HG03558 (cell line): ENCODE results near the gene TBL3.
A peak's percentile ranks its signal among the peaks of the same experiment; 100 is the strongest.
"Not testable (repeated sequence)": the region's sequence is repeated elsewhere in the genome, so short reads cannot be mapped to it uniquely, and the experiment has no call there.

Experiments used
- ATAC-seq: cut with Tn5 transposase; IDR thresholded peaks from one replicate; pipeline ENCODE4 v1.9.1; 2021; ENCODE audit warnings: moderate number of reproducible peaks; ENCODE audit not compliant: unreplicated experiment; ENCODE audit errors: extremely low read depth

The TBL3 gene

GRCh38 chr16:1942810-1943726, 28.8 kb upstream of the TBL3 start, which contains the start of gene MSRB1:
Gene MSRB1, minus strand, starts transcription at chr16:1943199. Its CDS starts 43 bp downstream, at chr16:1943156.
- ATAC-seq, result peak; percentile 72

DNA sequence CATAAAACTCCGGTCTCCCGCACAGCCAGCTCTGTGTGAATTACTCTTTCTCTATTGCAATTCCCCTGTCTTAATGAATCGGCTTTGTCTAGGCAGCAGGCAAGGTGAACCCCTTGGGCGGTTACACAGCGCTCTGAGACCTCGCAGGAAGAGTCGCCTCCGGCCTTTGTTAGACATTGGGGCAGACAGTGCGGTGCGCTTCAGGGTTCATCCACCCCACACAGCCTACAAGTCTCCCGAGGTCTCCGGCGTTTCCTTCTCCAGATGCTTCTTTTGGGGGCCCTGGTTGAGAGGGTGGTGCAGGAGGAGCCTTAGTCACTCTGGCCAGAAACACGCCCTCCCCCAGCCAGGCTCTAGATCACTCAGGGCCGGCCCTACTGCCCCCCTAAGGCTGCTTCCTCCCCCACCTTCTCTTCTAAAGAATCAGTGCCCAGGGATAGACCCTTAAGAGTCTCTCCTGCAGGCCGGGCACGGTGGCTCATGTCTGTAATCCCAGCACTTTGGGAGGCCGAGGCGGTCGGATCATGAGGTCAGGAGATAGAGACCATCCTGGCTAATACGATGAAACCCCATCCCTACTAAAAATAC, 27.1 kb upstream of the TBL3 start:
- ATAC-seq, result no peak

DNA sequence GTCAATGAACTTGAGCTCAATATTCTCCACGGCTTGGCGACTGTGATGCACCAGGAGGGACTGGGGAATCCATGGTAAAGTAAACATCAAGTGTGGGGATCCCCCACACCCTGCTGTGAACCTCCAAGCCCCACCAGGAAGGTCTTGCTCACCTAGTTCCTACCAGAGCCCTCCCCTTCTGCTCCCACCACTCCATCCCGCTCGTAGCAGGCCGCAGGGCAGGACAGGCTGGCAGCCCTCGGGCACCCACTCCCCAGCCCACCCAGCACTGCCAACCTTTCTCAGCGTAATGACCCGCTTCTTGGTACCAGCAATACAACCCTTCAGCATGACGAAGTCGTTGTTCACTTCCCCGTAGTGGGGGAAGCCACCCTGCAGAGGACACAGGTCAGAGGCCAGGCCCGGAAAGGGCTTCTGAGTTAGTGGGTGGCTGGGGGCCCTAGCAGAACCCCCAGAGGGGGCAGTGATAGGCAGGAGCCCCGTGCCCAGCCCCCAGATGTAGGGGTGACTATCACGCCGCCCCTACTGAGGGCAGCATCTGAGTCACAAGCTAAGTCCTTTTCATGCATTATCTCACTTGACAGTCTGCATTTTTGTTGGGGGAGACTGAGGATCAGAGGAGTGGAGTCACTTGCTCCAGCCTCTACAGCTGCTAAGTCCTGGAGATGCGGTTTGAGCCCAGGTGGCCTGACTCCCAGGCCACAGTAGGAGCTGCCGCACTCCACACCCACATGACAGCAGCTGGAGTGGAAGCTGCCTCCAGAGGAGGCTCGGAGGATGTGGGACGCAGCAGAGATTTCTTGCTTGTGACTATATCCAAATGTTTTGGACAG, 26.1 kb upstream of the TBL3 start:
- no peak for ATAC-seq

DNA sequence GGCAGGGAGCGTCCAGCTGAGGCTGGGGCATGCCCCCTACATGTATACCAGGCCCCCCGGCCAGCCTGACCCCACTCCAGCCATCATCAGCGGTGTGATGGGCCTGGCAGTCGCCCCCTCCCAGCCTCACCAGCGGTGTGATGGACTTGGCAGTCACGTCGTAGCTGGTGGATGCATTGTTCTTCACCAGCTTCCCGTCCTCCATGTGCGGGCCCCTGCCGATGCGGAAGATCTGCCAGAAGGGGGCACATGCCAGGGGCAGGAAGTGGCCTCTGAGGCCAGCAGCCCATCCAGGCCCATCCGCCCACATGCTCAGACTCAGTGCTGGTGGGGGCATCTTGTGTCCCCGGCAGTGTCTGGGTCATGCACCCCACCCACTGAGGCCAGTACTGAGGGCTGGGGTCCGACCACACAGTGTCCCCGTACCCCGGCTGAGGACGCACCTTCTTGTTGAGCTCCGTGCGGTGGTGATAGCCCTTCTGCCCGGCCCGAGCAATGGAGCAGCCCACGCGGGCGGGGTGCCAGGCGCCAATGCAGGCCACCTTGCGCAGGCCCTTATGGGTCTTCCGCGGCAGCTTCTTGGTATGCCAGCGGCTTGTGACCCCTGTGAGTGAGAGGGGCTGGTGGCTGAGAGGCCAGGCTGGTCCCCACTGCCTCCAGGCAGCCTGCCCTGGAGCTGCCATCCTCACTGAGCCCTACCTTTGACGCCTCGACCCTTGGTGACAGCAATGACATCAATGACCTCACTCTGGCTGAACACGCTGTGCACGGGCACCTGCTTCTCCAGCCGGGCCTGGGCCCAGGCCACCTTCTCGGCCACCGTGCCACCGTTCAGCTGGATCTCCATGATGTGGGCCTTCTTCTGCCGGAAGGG, 25.1 kb upstream of the TBL3 start:
- no peak for ATAC-seq

DNA sequence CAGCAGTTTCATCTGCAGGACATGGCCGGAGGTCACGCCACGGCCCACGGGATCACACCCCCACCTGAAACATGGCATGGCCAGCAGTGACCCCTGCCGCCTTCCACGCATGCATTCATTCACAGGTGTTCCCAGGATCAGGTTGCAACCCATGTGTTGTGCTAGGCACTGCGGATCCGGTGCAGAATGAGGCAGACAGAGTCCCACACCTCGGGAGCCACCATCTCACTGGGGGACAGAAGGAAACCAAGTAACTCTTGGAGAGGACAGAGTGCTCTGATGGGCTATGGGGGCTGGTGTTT, 24.5 kb upstream of the TBL3 start:
- no peak for ATAC-seq

DNA sequence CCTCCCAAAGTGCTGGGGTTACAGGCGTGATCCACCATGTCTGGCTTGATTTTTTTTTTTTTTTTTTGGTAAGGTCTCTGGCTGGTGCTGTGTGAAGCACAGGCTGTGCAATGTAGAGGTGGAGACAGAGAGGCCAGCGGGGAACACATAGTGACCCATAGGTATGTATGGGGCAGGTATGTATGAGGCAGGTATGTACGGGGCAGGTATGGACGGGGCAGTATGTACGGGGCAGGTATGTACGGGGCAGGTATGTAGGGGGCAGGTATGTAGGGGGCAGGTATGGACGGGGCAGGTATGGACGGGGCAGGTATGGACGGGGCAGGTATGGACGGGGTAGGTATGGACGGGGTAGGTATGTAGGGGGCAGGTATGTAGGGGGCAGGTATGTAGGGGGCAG, 22.3 kb upstream of the TBL3 start:
- ATAC-seq, result no peak

- no peak for ATAC-seq
Observed at GRCh38 chr16:1950047-1950446, 21.8 kb upstream of the TBL3 start.

DNA sequence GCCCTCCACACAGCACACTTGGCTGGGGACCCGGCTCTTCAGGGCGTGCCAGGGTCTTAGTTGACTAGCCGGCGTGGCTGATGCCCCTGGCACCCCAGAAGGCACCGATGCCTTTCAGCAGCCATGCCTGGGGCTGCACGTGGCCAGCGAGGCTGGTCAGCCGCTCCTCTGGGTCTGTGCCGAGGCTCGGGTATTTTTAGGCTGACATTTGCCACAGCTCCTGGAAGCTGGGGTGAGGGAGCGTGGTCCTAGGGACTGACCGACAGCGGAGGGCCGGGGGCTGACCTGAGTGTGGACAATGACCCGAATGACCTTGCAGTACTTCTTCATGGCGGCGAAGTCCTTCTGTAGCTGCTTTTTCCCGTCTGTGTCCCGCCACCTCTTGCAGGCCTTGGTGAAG, 21.3 kb upstream of the TBL3 start:
- ATAC-seq, result no peak

- no peak for ATAC-seq
Observed at GRCh38 chr16:1953734-1954133, 18.1 kb upstream of the TBL3 start.

- ATAC-seq, result not testable (repeated sequence)
Observed at GRCh38 chr16:1957434-1958142, 14.3 kb upstream of the TBL3 start.

DNA sequence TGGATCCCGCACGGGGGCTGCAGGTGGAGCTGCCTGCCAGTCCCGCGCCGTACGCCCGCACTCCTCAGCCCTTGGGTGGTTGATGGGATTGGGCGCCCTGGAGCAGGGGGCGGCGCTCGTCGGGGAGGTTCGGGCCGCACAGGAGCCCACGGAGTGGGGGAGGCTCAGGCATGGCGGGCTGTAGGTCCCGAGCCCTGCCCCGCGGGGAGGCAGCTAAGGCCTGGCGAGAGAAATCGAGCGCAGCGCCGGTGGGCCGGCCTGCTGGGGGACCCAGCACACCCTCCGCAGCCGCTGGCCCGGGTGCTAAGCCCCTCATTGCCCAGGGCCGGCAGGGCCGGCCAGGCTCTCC, 13.7 kb upstream of the TBL3 start:
- ATAC-seq, result not testable (repeated sequence)

DNA sequence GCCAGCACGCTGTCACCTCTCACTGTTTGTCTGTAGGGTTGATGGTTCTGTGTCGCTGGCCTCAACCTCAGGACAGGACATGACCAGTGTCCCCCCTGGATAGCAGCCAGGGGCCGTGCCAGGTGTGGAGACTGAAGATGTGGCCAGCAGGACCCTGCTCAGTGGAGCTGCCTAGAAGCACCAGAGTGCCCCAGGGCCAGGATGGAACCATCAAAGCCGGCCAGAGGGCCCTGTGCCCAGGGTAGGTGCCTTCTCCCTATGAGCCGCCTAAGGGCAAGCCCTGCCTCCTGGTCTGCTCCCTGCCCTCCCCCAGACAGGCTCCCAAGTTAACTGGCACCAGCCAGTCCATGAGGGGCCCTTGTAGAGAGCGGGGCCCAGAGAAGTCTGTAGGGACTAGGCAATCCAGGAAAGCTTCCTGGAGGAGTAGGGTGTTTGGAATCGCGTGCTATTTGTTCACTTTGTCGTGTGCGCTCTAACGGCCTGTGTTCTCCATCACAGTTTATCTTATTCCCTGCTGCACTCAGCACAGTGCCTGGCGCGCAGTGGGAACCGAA, 13.1 kb upstream of the TBL3 start:
- ATAC-seq, result no peak

DNA sequence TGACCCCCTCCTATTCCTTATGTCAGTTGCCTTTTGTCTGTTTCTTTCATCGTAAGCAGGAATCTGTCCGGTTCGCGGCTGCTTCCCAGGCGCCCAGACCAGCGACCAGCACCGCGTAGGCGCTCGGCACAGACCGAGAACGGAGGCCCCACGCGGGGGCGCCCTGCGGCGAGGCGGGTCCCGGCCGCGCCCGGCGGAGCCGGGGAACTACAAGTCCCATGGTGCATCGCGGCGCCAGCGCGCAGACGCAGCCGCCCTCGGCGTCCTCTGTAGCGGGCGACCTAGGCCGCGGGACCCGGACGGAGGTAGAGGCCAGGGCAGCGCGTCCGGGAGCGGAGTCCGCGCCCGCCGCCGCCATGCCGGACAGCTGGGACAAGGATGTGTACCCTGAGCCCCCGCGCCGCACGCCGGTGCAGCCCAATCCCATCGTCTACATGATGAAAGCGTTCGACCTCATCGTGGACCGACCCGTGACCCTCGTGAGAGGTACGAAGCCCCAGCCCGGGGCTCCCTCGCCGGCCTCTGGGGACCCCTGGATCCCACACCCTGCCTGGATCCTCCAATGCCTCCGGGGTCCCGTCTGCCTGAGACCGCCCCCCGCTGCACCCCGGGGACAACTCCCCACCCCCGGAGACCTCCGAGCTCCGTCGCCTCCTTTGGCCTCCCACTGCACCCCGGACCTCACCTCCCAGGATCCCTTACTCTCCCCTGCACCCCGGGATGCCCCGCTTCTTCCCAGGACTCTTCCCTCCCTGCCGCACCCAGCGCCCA, 12.4 kb upstream of the TBL3 start, which contains the start of gene NDUFB10:
Gene NDUFB10, plus strand, starts transcription at position 270 of the 771 bp plus-strand sequence. Its CDS starts 87 bp downstream, at position 357.
- peak; percentile 41 for ATAC-seq

- no peak for ATAC-seq
Observed at GRCh38 chr16:1960665-1961630, 10.9 kb upstream of the TBL3 start.

GRCh38 chr16:1961651-1962067, 10.2 kb upstream of the TBL3 start:
- no peak for ATAC-seq

DNA sequence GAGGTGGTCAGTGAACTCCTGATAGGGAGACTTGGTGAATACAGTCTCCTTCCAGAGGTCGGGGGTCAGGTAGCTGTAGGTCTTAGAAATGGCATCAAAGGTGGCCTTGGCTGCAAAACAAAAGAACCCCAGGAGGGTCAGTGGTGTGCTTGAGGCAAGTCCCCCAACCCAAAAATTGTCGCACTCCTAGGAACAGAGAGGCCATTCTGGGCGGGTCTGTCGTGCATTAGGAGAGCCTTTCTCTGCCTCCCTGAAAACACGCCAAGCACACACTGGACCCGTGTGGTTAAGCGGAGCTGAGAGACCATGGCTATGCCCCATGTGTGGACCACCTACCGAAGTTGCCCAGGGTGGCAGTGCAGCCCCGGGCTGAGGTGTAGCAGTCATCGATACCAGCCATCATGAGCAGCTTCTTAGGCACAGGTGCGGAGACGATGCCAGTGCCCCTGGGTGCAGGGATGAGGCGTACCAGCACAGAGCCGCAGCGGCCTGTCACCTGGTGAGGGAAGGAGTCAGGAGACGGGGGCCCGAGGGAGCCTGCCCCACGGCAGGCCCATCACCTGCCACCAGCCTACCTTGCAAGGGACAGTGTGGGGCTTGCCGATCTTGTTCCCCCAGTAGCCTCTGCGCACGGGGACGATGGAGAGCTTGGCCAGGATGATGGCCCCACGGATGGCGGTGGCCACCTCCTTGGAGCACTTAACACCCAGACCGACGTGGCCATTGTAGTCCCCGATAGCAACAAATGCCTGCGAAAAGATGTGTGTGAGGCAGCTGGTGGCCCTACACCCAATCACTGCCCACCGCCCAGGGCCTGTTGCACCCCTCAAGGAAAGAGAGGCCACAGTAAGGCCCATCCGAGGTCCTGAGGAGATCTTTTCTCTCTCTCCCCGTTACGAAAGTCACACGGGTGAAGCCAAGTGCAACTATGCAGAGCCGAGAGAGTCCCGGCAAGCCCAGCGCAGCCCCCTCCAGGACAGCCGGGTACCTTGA, 9.4 kb upstream of the TBL3 start:
- ATAC-seq, result not testable (repeated sequence)
